Erythroblast (primary cell): ENCODE data around the gene MAPT.

Experiments used
- DNase-seq, 2 experiments: peaks; one replicate each; lab custom pipeline; 2025; lab: John Stamatoyannopoulos, UW
- GATA1 ChIP-seq: IDR thresholded peaks from 2 replicates; pipeline ENCODE4 v1.6.1; 2011; ENCODE audit warnings: low read depth, mild to moderate bottlenecking, control low read depth, low read length, moderate library complexity
- POLR2A ChIP-seq: IDR thresholded peaks from 2 replicates; pipeline ENCODE4 v1.6.1; 2011; ENCODE audit warnings: mild to moderate bottlenecking, low read length

The MAPT gene

DNA sequence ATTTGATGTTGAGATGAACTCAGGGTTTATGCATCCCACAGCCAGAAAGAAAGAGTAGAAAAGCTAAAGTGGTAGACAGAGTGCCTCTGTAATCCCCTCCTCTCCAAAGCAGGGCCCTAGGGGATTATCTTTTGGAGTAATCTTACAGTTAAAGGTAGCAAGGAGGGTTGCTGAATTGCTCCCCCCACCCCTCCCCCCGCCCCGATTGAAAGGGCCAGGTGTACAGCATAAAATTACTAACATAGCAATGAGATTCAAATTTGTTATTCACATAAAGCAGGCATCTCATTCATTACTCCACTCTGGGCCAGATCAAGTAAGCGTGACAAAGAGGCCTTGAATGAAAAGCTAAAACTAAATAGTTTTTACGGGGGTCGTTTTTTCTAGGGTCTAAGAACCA, 177.4 kb downstream of the MAPT start:
- DNase-seq, result no peak
- TF ChIP-seq GATA1, result no peak
- no peak for TF ChIP-seq POLR2A

DNA sequence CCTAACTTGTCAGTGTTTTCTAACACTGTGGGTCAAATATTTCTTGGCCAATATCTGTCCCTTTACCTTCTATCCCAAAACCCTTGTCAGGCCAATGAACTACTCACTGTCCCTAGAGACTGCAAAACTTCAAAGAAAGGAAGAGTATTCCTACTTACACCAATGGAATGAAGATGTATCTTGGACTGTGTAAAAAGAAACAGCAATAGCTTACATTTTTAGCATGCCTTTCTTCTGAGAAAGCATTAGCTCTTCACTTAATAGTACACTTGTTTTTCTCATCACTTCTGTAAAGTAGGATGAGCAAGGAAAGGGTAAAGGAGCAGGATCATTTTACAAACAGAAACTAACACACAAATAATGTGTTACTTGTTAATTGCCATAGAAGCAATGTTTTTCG, 178.6 kb downstream of the MAPT start:
- no peak for DNase-seq
- TF ChIP-seq GATA1, result no peak
- no peak for TF ChIP-seq POLR2A

DNA sequence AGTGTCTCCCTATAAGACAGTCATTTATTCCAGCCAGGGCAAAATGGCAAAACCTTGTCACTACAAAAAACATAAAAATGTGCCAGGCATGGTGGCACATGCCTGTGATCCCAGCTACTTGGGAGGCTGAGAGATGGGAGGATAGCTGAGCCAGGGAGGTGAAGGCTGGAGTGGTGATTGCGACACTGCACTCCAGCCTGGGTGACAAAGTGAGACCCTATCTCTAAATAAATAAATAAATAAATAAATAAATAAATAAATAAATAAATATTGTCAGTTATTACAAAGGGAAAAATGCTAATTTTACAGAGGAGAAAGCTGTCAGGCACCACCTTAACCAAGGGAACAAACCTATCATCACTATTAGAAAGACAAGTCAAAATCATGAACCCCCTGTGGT, 180.2 kb downstream of the MAPT start:
- no peak for DNase-seq
- TF ChIP-seq POLR2A (no peak), GATA1 (no peak)
